ENCODE results near the gene SOX5.

- TF ChIP-seq CTCF (conservative IDR thresholded peaks at IDR 0.05 in 1 of 2, IDR thresholded peaks at IDR 0.05 in 1 of 2; ENCODE audit: low read depth in 1 of 2, low read length in 2 of 2) (no peak), EZH2 (IDR thresholded peaks at IDR 0.05; ENCODE audit: low read length, missing control alignments) (no peak)
Observed at GRCh38 chr12:23585156-23585781, 364.2 kb downstream of the SOX5 start.
